ENCODE measurements around the gene ZSCAN21. TPM values are rescaled to one million over a fixed set of nuclear protein-coding genes. Genes with fewer than 3 reads are reported as not detected.

The ZSCAN21 gene
- total RNA-seq, 1 experiment from 2014 or later: 24.3 TPM

GRCh38 chr7:100077205-100077604 is 27.6 kb downstream of the ZSCAN21 start:
- Histone ChIP-seq H2BK15ac (ENCODE audit: low read depth, low read length) (no peak overlapping the region), H3K18ac (ENCODE audit: insufficient read length, low read depth, low read length) (no peak overlapping the region), H2AK5ac (ENCODE audit: insufficient read length, low read length) (no peak overlapping the region), H3K4ac (ENCODE audit: low read depth, low read length) (no peak overlapping the region), H2BK20ac (ENCODE audit: low read depth, low read length, poor library complexity, severe bottlenecking) (no peak overlapping the region), H2BK5ac (ENCODE audit: insufficient read length, low read length) (no peak overlapping the region), H3K4me1 (ENCODE audit: insufficient read depth, low read length) (peaks cover 3% of the 10 kb centered on the region; the same call in 1 of the 2 replicates), H3K9me3 (ENCODE audit: control insufficient read depth, low read depth, low read length) (peaks cover 34% of the 10 kb centered on the region), H3K14ac (ENCODE audit: insufficient read depth, low read length) (no peak overlapping the region), H3T11ph (ENCODE audit: low read length) (no peak overlapping the region), H3K27me3 (ENCODE audit: insufficient read depth, low read length) (no peaks in the 10 kb centered on the region), H3K56ac (ENCODE audit: insufficient read length, low read depth, low read length) (no peak overlapping the region), H3K27ac (ENCODE audit: insufficient read length, low read depth, low read length) (no peak overlapping the region), H2BK12ac (ENCODE audit: insufficient read length, low read depth, low read length) (no peak overlapping the region), H3K79me1 (ENCODE audit: insufficient read depth, low read depth, low read length, poor library complexity, severe bottlenecking) (no peaks in the 10 kb centered on the region), H4K20me1 (ENCODE audit: control insufficient read depth, insufficient read depth, insufficient read length) (no peaks in the 10 kb centered on the region), H3K79me2 (ENCODE audit: insufficient read depth, low read length) (peaks cover 32% of the 10 kb centered on the region), H2AFZ (ENCODE audit: low read length) (no peak overlapping the region), H3K23ac (ENCODE audit: insufficient read length, low read depth, low read length) (no peak overlapping the region), H3K23me2 (ENCODE audit: insufficient read length, low read depth, low read length, poor library complexity, severe bottlenecking) (peaks cover 6% of the 10 kb centered on the region), H4K91ac (ENCODE audit: insufficient read length, low read depth, low read length) (no peak overlapping the region), H3K4me2 (ENCODE audit: insufficient read depth, insufficient read length, low read length) (no peak overlapping the region), H2BK120ac (ENCODE audit: low read depth, low read length, poor library complexity, severe bottlenecking) (no peak overlapping the region), H4K5ac (ENCODE audit: insufficient read length, low read depth, low read length) (no peak overlapping the region), H4K8ac (replicated peaks; ENCODE audit: insufficient read length, low read depth, low read length) (no peak overlapping the region), H3K9ac (ENCODE audit: extremely low read depth, insufficient read length, low read length) (no peak overlapping the region)
- Mint-ChIP-seq H3K36me3 (ENCODE audit: insufficient read depth in 1 of 3, low read depth in 3 of 3) (peaks cover 84 to 86% (median 86%) of the 10 kb centered on the region in 3 experiments), H3K4me1 (peaks cover 7 to 14% of the 10 kb centered on the region in 2 experiments), H3K27ac (0 out of 7 replicates have a peak overlapping the region, but pooled peaks of 1 of the 3 experiments have one; percentile 43), H3K27me3 (ENCODE audit: low read depth) (no peaks in the 10 kb centered on the region), H3K9me3 (peaks cover 48 to 73% of the 10 kb centered on the region in 2 experiments), H3K4me3 (no peak overlapping the region)
- no peak for DNase-seq
- TF ChIP-seq CTCF (conservative IDR thresholded peaks at IDR 0.05): no peak
- WGBS (ENCODE audit: extremely low coverage, insufficient read length, low lambda C conversion rate): no CpG with 5 or more reads among the region's 4 CpGs
